ENCODE results near the gene CHPT1.

DNA sequence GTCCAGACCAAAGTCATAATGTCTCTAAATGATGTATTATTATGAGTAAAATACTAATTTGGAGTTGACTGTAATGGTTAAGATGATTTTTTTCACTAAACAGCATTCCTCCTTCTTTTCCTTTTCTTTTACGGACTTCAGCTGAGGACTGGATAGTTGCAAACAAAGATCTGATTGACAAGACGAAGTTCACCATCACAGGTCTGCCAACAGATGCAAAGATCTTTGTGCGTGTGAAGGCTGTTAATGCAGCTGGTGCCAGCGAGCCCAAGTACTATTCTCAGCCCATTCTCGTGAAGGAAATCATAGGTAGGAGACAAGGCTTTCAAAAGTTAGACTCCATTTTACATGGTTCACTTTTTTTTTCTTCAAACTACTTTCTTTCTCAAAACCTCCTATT, 29.8 kb upstream of the CHPT1 start:
- TF ChIP-seq, protein P1, sequence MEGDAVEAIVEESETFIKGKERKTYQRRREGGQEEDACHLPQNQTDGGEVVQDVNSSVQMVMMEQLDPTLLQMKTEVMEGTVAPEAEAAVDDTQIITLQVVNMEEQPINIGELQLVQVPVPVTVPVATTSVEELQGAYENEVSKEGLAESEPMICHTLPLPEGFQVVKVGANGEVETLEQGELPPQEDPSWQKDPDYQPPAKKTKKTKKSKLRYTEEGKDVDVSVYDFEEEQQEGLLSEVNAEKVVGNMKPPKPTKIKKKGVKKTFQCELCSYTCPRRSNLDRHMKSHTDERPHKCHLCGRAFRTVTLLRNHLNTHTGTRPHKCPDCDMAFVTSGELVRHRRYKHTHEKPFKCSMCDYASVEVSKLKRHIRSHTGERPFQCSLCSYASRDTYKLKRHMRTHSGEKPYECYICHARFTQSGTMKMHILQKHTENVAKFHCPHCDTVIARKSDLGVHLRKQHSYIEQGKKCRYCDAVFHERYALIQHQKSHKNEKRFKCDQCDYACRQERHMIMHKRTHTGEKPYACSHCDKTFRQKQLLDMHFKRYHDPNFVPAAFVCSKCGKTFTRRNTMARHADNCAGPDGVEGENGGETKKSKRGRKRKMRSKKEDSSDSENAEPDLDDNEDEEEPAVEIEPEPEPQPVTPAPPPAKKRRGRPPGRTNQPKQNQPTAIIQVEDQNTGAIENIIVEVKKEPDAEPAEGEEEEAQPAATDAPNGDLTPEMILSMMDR (conservative IDR thresholded peaks at IDR 0.05; ENCODE audit: low read depth in 2 of 2) = no peak
- TF ChIP-seq EZH2 (IDR thresholded peaks at IDR 0.05; ENCODE audit: low read depth, unreplicated experiment) (no peak), REST (IDR thresholded peaks at IDR 0.05; ENCODE audit: unreplicated experiment) (no peak), CREB1 (CRISPR knock-in tag; IDR thresholded peaks at IDR 0.05; ENCODE audit: low read depth) (no peak), STAT1 (IDR thresholded peaks at IDR 0.05; ENCODE audit: unreplicated experiment) (no peak), POLR2AphosphoS5 (IDR thresholded peaks at IDR 0.05; ENCODE audit: low read depth) (no peak), EZH2phosphoT487 (IDR thresholded peaks at IDR 0.05; ENCODE audit: unreplicated experiment) (no peak), JUNB (IDR thresholded peaks at IDR 0.05; ENCODE audit: unreplicated experiment) (no peak), ETS1 (IDR thresholded peaks at IDR 0.05) (no peak), ZNF331 (CRISPR knock-in tag; IDR thresholded peaks at IDR 0.05; ENCODE audit: low read depth) (no peak), NANOG (IDR thresholded peaks at IDR 0.05; ENCODE audit: borderline replicate concordance) (no peak)
- TF ChIP-seq, protein P2, sequence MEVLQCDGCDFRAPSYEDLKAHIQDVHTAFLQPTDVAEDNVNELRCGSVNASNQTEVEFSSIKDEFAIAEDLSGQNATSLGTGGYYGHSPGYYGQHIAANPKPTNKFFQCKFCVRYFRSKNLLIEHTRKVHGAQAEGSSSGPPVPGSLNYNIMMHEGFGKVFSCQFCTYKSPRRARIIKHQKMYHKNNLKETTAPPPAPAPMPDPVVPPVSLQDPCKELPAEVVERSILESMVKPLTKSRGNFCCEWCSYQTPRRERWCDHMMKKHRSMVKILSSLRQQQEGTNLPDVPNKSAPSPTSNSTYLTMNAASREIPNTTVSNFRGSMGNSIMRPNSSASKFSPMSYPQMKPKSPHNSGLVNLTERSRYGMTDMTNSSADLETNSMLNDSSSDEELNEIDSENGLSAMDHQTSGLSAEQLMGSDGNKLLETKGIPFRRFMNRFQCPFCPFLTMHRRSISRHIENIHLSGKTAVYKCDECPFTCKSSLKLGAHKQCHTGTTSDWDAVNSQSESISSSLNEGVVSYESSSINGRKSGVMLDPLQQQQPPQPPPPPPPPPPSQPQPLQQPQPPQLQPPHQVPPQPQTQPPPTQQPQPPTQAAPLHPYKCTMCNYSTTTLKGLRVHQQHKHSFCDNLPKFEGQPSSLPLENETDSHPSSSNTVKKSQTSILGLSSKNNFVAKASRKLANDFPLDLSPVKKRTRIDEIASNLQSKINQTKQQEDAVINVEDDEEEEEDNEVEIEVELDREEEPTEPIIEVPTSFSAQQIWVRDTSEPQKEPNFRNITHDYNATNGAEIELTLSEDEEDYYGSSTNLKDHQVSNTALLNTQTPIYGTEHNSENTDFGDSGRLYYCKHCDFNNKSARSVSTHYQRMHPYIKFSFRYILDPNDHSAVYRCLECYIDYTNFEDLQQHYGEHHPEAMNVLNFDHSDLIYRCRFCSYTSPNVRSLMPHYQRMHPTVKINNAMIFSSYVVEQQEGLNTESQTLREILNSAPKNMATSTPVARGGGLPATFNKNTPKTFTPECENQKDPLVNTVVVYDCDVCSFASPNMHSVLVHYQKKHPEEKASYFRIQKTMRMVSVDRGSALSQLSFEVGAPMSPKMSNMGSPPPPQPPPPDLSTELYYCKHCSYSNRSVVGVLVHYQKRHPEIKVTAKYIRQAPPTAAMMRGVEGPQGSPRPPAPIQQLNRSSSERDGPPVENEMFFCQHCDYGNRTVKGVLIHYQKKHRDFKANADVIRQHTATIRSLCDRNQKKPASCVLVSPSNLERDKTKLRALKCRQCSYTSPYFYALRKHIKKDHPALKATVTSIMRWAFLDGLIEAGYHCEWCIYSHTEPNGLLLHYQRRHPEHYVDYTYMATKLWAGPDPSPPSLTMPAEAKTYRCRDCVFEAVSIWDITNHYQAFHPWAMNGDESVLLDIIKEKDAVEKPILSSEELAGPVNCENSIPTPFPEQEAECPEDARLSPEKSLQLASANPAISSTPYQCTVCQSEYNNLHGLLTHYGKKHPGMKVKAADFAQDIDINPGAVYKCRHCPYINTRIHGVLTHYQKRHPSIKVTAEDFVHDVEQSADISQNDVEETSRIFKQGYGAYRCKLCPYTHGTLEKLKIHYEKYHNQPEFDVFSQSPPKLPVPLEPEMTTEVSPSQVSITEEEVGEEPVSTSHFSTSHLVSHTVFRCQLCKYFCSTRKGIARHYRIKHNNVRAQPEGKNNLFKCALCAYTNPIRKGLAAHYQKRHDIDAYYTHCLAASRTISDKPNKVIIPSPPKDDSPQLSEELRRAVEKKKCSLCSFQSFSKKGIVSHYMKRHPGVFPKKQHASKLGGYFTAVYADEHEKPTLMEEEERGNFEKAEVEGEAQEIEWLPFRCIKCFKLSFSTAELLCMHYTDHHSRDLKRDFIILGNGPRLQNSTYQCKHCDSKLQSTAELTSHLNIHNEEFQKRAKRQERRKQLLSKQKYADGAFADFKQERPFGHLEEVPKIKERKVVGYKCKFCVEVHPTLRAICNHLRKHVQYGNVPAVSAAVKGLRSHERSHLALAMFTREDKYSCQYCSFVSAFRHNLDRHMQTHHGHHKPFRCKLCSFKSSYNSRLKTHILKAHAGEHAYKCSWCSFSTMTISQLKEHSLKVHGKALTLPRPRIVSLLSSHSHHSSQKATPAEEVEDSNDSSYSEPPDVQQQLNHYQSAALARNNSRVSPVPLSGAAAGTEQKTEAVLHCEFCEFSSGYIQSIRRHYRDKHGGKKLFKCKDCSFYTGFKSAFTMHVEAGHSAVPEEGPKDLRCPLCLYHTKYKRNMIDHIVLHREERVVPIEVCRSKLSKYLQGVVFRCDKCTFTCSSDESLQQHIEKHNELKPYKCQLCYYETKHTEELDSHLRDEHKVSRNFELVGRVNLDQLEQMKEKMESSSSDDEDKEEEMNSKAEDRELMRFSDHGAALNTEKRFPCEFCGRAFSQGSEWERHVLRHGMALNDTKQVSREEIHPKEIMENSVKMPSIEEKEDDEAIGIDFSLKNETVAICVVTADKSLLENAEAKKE (CRISPR knock-in tag; IDR thresholded peaks at IDR 0.05) = no peak
